Astrocyte of the hippocampus (primary cell): ENCODE data around the gene UNC79.
A peak's percentile ranks its signal among the peaks of the same experiment; 100 is the strongest.

ENCODE experiments used
- DNase-seq: peaks from one replicate; pipeline ENCODE4 v3.0.0; 2011; ENCODE audit warnings: low read depth, low spot score

Gene UNC79

GRCh38 chr14:93727917-93728650 lies 297.3 kb downstream of the UNC79 start:
- no peak for DNase-seq

GRCh38 chr14:93728651-93729016 lies 297.9 kb downstream of the UNC79 start:
- DNase-seq: no peak

GRCh38 chr14:93729993-93730392 lies 299.3 kb downstream of the UNC79 start:
- peak; percentile 21 for DNase-seq

- DNase-seq: no peak
Measured at GRCh38 chr14:93731753-93732152, 301.0 kb downstream of the UNC79 start.

- no peak for DNase-seq
Measured at GRCh38 chr14:93732524-93732923, 301.8 kb downstream of the UNC79 start.

GRCh38 chr14:93733231-93733630 lies 302.5 kb downstream of the UNC79 start:
- DNase-seq: no peak

GRCh38 chr14:93733631-93734030 lies 302.9 kb downstream of the UNC79 start:
- DNase-seq: no peak

- no peak for DNase-seq
Measured at GRCh38 chr14:93734086-93734822, 303.5 kb downstream of the UNC79 start.

GRCh38 chr14:93735206-93735605 lies 304.5 kb downstream of the UNC79 start:
- no peak for DNase-seq

- DNase-seq: no peak
Measured at GRCh38 chr14:93736378-93737014, 305.8 kb downstream of the UNC79 start.

- no peak for DNase-seq
Measured at GRCh38 chr14:93737634-93738033, 306.9 kb downstream of the UNC79 start.

- no peak for DNase-seq
Measured at GRCh38 chr14:93741556-93742230, 311.0 kb downstream of the UNC79 start.

GRCh38 chr14:93742761-93743160 lies 312.0 kb downstream of the UNC79 start:
- DNase-seq: no peak

- DNase-seq: no peak
Measured at GRCh38 chr14:93743270-93744060, 312.7 kb downstream of the UNC79 start.

- DNase-seq: no peak
Measured at GRCh38 chr14:93744176-93744575, 313.4 kb downstream of the UNC79 start.

- DNase-seq: no peak
Measured at GRCh38 chr14:93744876-93745275, 314.1 kb downstream of the UNC79 start.

- DNase-seq: no peak
Measured at GRCh38 chr14:93745603-93746273, 315.0 kb downstream of the UNC79 start.

GRCh38 chr14:93747102-93747501 lies 316.4 kb downstream of the UNC79 start:
- DNase-seq: no peak

- DNase-seq: no peak
Measured at GRCh38 chr14:93747560-93747959, 316.8 kb downstream of the UNC79 start.

- DNase-seq: no peak
Measured at GRCh38 chr14:93748208-93749075, 317.7 kb downstream of the UNC79 start.
